Measurements from ENCODE around the gene TINCR.
"Not testable (repeated sequence)": the region's sequence is repeated elsewhere in the genome, so short reads cannot be mapped to it uniquely, and the experiment has no call there.

Gene TINCR

GRCh38 chr19:5558101-5558621 lies 9.6 kb downstream of the TINCR start:
- DNase-seq = no peak

- no peak for DNase-seq
Observed at GRCh38 chr19:5557691-5558090, 10.1 kb downstream of the TINCR start.

- DNase-seq = no peak
Observed at GRCh38 chr19:5554828-5555227, 12.9 kb downstream of the TINCR start.

GRCh38 chr19:5553892-5554291 lies 13.9 kb downstream of the TINCR start:
- no peak for DNase-seq

GRCh38 chr19:5547881-5548280 lies 19.9 kb downstream of the TINCR start:
- DNase-seq = no peak

GRCh38 chr19:5545984-5546383 lies 21.8 kb downstream of the TINCR start:
- no peak for DNase-seq

- DNase-seq = no peak
Observed at GRCh38 chr19:5545051-5545450, 22.7 kb downstream of the TINCR start.

- DNase-seq = no peak
Observed at GRCh38 chr19:5542665-5543064, 25.1 kb downstream of the TINCR start.

GRCh38 chr19:5541456-5541855 lies 26.3 kb downstream of the TINCR start:
- no peak for DNase-seq

- DNase-seq = no peak
Observed at GRCh38 chr19:5540208-5540607, 27.5 kb downstream of the TINCR start.

- DNase-seq = no peak
Observed at GRCh38 chr19:5537870-5538269, 29.9 kb downstream of the TINCR start.

- not testable (repeated sequence) for DNase-seq
Observed at GRCh38 chr19:5536982-5537579, 30.7 kb downstream of the TINCR start.

- DNase-seq = no peak
Observed at GRCh38 chr19:5536337-5536894, 31.3 kb downstream of the TINCR start.

- DNase-seq = no peak
Observed at GRCh38 chr19:5534787-5535586, 32.8 kb downstream of the TINCR start.

- no peak for DNase-seq
Observed at GRCh38 chr19:5533257-5533656, 34.5 kb downstream of the TINCR start.

GRCh38 chr19:5530701-5531100 lies 37.1 kb downstream of the TINCR start:
- no peak for DNase-seq

- DNase-seq = no peak
Observed at GRCh38 chr19:5526691-5527090, 41.1 kb downstream of the TINCR start.

GRCh38 chr19:5524081-5524480 lies 43.7 kb downstream of the TINCR start:
- DNase-seq = no peak

GRCh38 chr19:5522106-5522505 lies 45.6 kb downstream of the TINCR start:
- DNase-seq = no peak

- DNase-seq = no peak
Observed at GRCh38 chr19:5520501-5520900, 47.3 kb downstream of the TINCR start.

GRCh38 chr19:5519076-5519475 lies 48.7 kb downstream of the TINCR start:
- no peak for DNase-seq

- no peak for DNase-seq
Observed at GRCh38 chr19:5515737-5516136, 52.0 kb downstream of the TINCR start.

GRCh38 chr19:5514001-5514400 lies 53.8 kb downstream of the TINCR start:
- DNase-seq = no peak

- DNase-seq = no peak
Observed at GRCh38 chr19:5512715-5513114, 55.0 kb downstream of the TINCR start.
